H1 (cell line): ENCODE results near the gene PGM3. TPM values are rescaled to one million over a fixed set of nuclear protein-coding genes. Genes with fewer than 3 reads are reported as not detected.

ENCODE experiments used
- CTCF ChIA-PET: fragments of 300-600 bp; sonication (Branson Sonifier 250); formaldehyde crosslinking; loops from one replicate; lab custom pipeline; 2021; ENCODE audit not compliant: partially characterized antibody; lab: Charles Lee
- POLR2A ChIA-PET: fragments of 300-600 bp; sonication (Branson Sonifier 250); formaldehyde crosslinking; loops from one replicate; lab custom pipeline; 2021; ENCODE audit warnings: inconsistent platforms; ENCODE audit not compliant: partially characterized antibody; lab: Charles Lee
- DNase-seq, 2 experiments: peaks; one replicate each; pipeline versions ENCODE4 v3.0.0 to v3.0.0-alpha.2; 2010 to 2022; ENCODE audit warnings: low spot score in 2 of 2, low read depth in 1 of 2, mixed read lengths in 1 of 2
- FAIRE-seq: peaks from 2 replicates; lab custom pipeline; 2011; peaks lifted over from hg19 to GRCh38; lab: Jason Lieb, UNC
- H2AFZ ChIP-seq: 2 replicates; pipeline ENCODE4 v1.8.1; 2012; ENCODE audit warnings: low read length, inconsistent platforms
- H2AK5ac ChIP-seq: 2 replicates; pipeline ENCODE4 v1.6.1; 2013; ENCODE audit warnings: low read depth, low read length
- H2BK120ac ChIP-seq: replicated peaks from 2 replicates; pipeline ENCODE3; 2013; ENCODE audit warnings: low read depth, low read length, inconsistent platforms
- H2BK12ac ChIP-seq: 2 replicates; pipeline ENCODE4 v1.6.1; 2013; ENCODE audit warnings: low read depth, low read length
- H2BK15ac ChIP-seq: 2 replicates; pipeline ENCODE4 v1.6.1; 2013; ENCODE audit warnings: low read length
- H2BK20ac ChIP-seq: 2 replicates; pipeline ENCODE4 v1.6.1; 2013; ENCODE audit warnings: low read length
- H2BK5ac ChIP-seq: 2 replicates; pipeline ENCODE4 v1.6.1; 2013; ENCODE audit warnings: low read depth, low read length
- H3K14ac ChIP-seq: 2 replicates; pipeline ENCODE4 v1.6.1; 2013; ENCODE audit warnings: inconsistent platforms; ENCODE audit not compliant: insufficient read length
- H3K18ac ChIP-seq: 2 replicates; pipeline ENCODE4 v1.6.1; 2013; ENCODE audit warnings: low read length; ENCODE audit errors: extremely low read depth
- H3K23ac ChIP-seq: 2 replicates; pipeline ENCODE4 v1.6.1; 2013; ENCODE audit warnings: inconsistent platforms; ENCODE audit not compliant: insufficient read length
- H3K23me2 ChIP-seq: 2 replicates; pipeline ENCODE4 v1.6.1; 2013; ENCODE audit warnings: low read depth, low read length
- H3K27ac ChIP-seq: 2 replicates; pipeline ENCODE4 v1.6.1; 2011; ENCODE audit warnings: low read depth, low read length, inconsistent platforms
- H3K27me3 ChIP-seq, 4 experiments: replicated peaks in 1 of 4; 1 replicate in 1 of 4; 2 replicates in 3 of 4; pipeline versions ENCODE4 v1.6.1 to v1.8.1; 2011 to 2013; ENCODE audit warnings: low read length in 3 of 4, mild to moderate bottlenecking in 3 of 4, inconsistent platforms in 2 of 4, mixed read lengths in 2 of 4, moderate library complexity in 1 of 4; ENCODE audit not compliant: control insufficient read depth in 3 of 4, insufficient read depth in 3 of 4; ENCODE audit errors: extremely low read depth in 1 of 4
- H3K36me3 ChIP-seq, 4 experiments: 2 replicates each; pipeline versions ENCODE4 v1.6.1 to v1.8.1; 2011 to 2013; ENCODE audit warnings: mild to moderate bottlenecking in 4 of 4, low read length in 3 of 4, moderate library complexity in 2 of 4, control low read depth in 1 of 4, inconsistent platforms in 1 of 4; ENCODE audit not compliant: insufficient read depth in 4 of 4, control insufficient read depth in 2 of 4
- H3K4ac ChIP-seq: replicated peaks from 2 replicates; pipeline ENCODE3; 2013; ENCODE audit warnings: low read length, low read depth, mixed read lengths, inconsistent platforms; ENCODE audit not compliant: insufficient read length
- H3K4me1 ChIP-seq, 4 experiments: replicated peaks in 1 of 4; 1 replicate in 1 of 4; 2 replicates in 3 of 4; pipeline versions ENCODE4 v1.6.1 to v1.8.1; 2011 to 2013; ENCODE audit warnings: low read length in 3 of 4, inconsistent platforms in 2 of 4, mixed read lengths in 1 of 4; ENCODE audit not compliant: insufficient read depth in 4 of 4, control insufficient read depth in 3 of 4
- H3K4me2 ChIP-seq, 2 experiments: 2 replicates each; pipeline versions ENCODE4 v1.6.1 to v1.8.1; 2011 to 2013; ENCODE audit warnings: low read depth in 2 of 2, low read length in 2 of 2, control low read depth in 1 of 2, inconsistent platforms in 1 of 2, mild to moderate bottlenecking in 1 of 2; ENCODE audit not compliant: insufficient read depth in 1 of 2
- H3K4me3 ChIP-seq, 4 experiments: fragments of 200-600, 300-600 bp in 1 of 4; sonication (generic), shearing (Covaris generic), sonication (Bioruptor Twin) in 1 of 4; 2 replicates each; pipeline versions ENCODE4 v1.5.1 to v1.8.1; 2011 to 2016; ENCODE audit warnings: low read length in 4 of 4, low read depth in 3 of 4, control low read depth in 2 of 4, inconsistent platforms in 2 of 4, mild to moderate bottlenecking in 2 of 4, mixed read lengths in 1 of 4, moderate library complexity in 1 of 4; ENCODE audit not compliant: insufficient read depth in 2 of 4; ENCODE audit errors: extremely low read depth in 1 of 4
- H3K56ac ChIP-seq: replicated peaks from 2 replicates; pipeline ENCODE3; 2013; ENCODE audit warnings: low read depth, mild to moderate bottlenecking, mixed read lengths, low read length, inconsistent platforms; ENCODE audit not compliant: insufficient read length
- H3K79me1 ChIP-seq: 2 replicates; pipeline ENCODE4 v1.6.1; 2013; ENCODE audit warnings: low read depth, low read length, control low read depth
- H3K79me2 ChIP-seq, 2 experiments: 2 replicates each; pipeline versions ENCODE4 v1.6.1 to v1.8.1; 2012 to 2013; ENCODE audit warnings: low read length in 2 of 2, mild to moderate bottlenecking in 2 of 2, inconsistent platforms in 1 of 2; ENCODE audit not compliant: insufficient read depth in 2 of 2, control insufficient read depth in 1 of 2
- H3K9ac ChIP-seq, 4 experiments: replicated peaks in 1 of 4; 1 replicate in 1 of 4; 2 replicates in 3 of 4; pipeline versions ENCODE4 v1.6.1 to v1.8.1; 2011 to 2013; ENCODE audit warnings: low read depth in 3 of 4, low read length in 3 of 4, control low read depth in 2 of 4, mild to moderate bottlenecking in 2 of 4, moderate library complexity in 2 of 4, inconsistent platforms in 1 of 4; ENCODE audit errors: extremely low read depth in 1 of 4
- H3K9me3 ChIP-seq, 2 experiments: 2 replicates each; pipeline versions ENCODE4 v1.6.1 to v1.8.1; 2012 to 2013; ENCODE audit warnings: mild to moderate bottlenecking in 2 of 2, moderate library complexity in 2 of 2, control low read depth in 1 of 2, inconsistent platforms in 1 of 2, low read depth in 1 of 2, low read length in 1 of 2, mixed read lengths in 1 of 2; ENCODE audit not compliant: insufficient read depth in 2 of 2
- H4K20me1 ChIP-seq, 2 experiments: replicated peaks in 1 of 2; 2 replicates each; pipeline versions ENCODE3 to v1.8.1; 2011 to 2013; ENCODE audit warnings: inconsistent platforms in 2 of 2, low read length in 2 of 2, mild to moderate bottlenecking in 1 of 2; ENCODE audit not compliant: insufficient read depth in 2 of 2, control insufficient read depth in 1 of 2
- H4K5ac ChIP-seq: 2 replicates; pipeline ENCODE4 v1.6.1; 2013; ENCODE audit warnings: low read length, low read depth, mixed read lengths, inconsistent platforms; ENCODE audit not compliant: insufficient read length
- H4K8ac ChIP-seq: 2 replicates; pipeline ENCODE4 v1.8.0; 2013; ENCODE audit warnings: mild to moderate bottlenecking, moderate library complexity, low read length, inconsistent platforms; ENCODE audit not compliant: insufficient read depth; ENCODE audit errors: extremely low read depth
- H4K91ac ChIP-seq: replicated peaks from 2 replicates; pipeline ENCODE3; 2013; ENCODE audit warnings: low read length, mixed read lengths, inconsistent platforms; ENCODE audit not compliant: insufficient read length
- CHD1 ChIP-seq: IDR thresholded peaks from 2 replicates; pipeline ENCODE4 v1.6.1; 2012; ENCODE audit warnings: low read depth, low read length, improper control_type of control experiment
- CREB1 ChIP-seq: IDR thresholded peaks from 2 replicates; pipeline ENCODE4 v1.6.1; 2012; ENCODE audit warnings: inconsistent platforms
- EGR1 ChIP-seq: IDR thresholded peaks from 2 replicates; pipeline ENCODE4 v1.6.1; 2011; ENCODE audit warnings: low read depth, low read length, borderline replicate concordance
- GABPA ChIP-seq: IDR thresholded peaks from 2 replicates; pipeline ENCODE4 v1.6.1; 2011; ENCODE audit warnings: mild to moderate bottlenecking, low read length, moderate library complexity, borderline replicate concordance; ENCODE audit not compliant: insufficient read depth
- GTF2F1 ChIP-seq: IDR thresholded peaks from 2 replicates; pipeline ENCODE4 v1.6.1; 2012; ENCODE audit warnings: low read depth, low read length, improper control_type of control experiment, borderline replicate concordance
- JUND ChIP-seq: IDR thresholded peaks from 2 replicates; pipeline ENCODE4 v1.6.1; 2011; ENCODE audit warnings: mild to moderate bottlenecking, improper control_type of control experiment, low read length
- NANOG ChIP-seq: IDR thresholded peaks from 2 replicates; pipeline ENCODE4 v1.6.1; 2011; ENCODE audit warnings: low read length, low read depth, mild to moderate bottlenecking, inconsistent platforms; ENCODE audit not compliant: insufficient read depth, poor library complexity, severe bottlenecking
- NRF1 ChIP-seq: IDR thresholded peaks from 2 replicates; pipeline ENCODE4 v1.6.1; 2011; ENCODE audit warnings: mild to moderate bottlenecking, low read depth, low read length, improper control_type of control experiment
- PHF8 ChIP-seq: fragments of 200-600 bp; sonication (generic); conservative IDR thresholded peaks from 2 replicates; pipeline ENCODE4 v1.7.1; 2012; ENCODE audit warnings: low read depth, mild to moderate bottlenecking, inconsistent platforms, low read length, moderate library complexity
- POLR2A ChIP-seq, 2 experiments: IDR thresholded peaks; 1 replicate in 1 of 2; 2 replicates in 1 of 2; pipeline ENCODE4 v1.6.1; 2011; ENCODE audit warnings: low read depth in 2 of 2, low read length in 2 of 2, mild to moderate bottlenecking in 2 of 2; ENCODE audit errors: control extremely low read depth in 1 of 2
- RXRA ChIP-seq: IDR thresholded peaks from 2 replicates; pipeline ENCODE4 v1.6.1; 2011; ENCODE audit warnings: low read depth, mild to moderate bottlenecking, low read length, moderate library complexity; ENCODE audit not compliant: insufficient read depth
- SIN3A ChIP-seq, 2 experiments: IDR thresholded peaks in 1 of 2; conservative IDR thresholded peaks in 1 of 2; 2 replicates each; pipeline ENCODE4 v1.6.1; 2011 to 2012; ENCODE audit warnings: low read length in 2 of 2, improper control_type of control experiment in 1 of 2, low read depth in 1 of 2, mild to moderate bottlenecking in 1 of 2
- SIX5 ChIP-seq: IDR thresholded peaks from 2 replicates; pipeline ENCODE4 v1.6.1; 2011; ENCODE audit warnings: mild to moderate bottlenecking, low read depth, low read length
- SUZ12 ChIP-seq: fragments of 200-600 bp; sonication (generic); IDR thresholded peaks from 2 replicates; pipeline ENCODE4 v1.6.1; 2012; ENCODE audit warnings: mild to moderate bottlenecking, inconsistent platforms, low read length, moderate library complexity, mixed read lengths
- TBP ChIP-seq: IDR thresholded peaks from 2 replicates; pipeline ENCODE4 v1.6.1; 2011; ENCODE audit warnings: low read depth, low read length, improper control_type of control experiment
- polyA plus RNA-seq, 7 experiments: library from polyadenylated mRNA; depleted of rRNA in 3 of 7; stranded (reverse) in 5 of 7; unstranded in 2 of 7; fragments of >200 nt in 5 of 7; fragments of 200-250 nt in 2 of 7; gene quantifications; 1 replicate in 5 of 7; 2 replicates in 1 of 7; 4 replicates in 1 of 7; pipeline versions ENCODE4 v1.2.1 to v1.2.3, GENCODE V29; 2011 to 2013; ENCODE audit warnings: missing spikeins in 2 of 7, mixed read lengths in 2 of 7
- total RNA-seq: library from RNA; stranded (reverse); fragmentation: NEBNext Ultra II Directional; extraction: Animal tissue kit (Norgen Biotek cat#: 25700); gene quantifications from 2 replicates; pipeline ENCODE4 v1.2.1, GENCODE V29; 2021
- TF ChIP-seq, protein P1 (sequence below): IDR thresholded peaks from 2 replicates; pipeline ENCODE4 v1.6.1; 2012; ENCODE audit warnings: inconsistent platforms

PGM3 gene
- total and polyA plus RNA-seq, 2 of the 8 experiments (the other 6 are each of a cell fraction or from before 2014, with no cell fraction given): 14.5 to 60.5 TPM

DNA sequence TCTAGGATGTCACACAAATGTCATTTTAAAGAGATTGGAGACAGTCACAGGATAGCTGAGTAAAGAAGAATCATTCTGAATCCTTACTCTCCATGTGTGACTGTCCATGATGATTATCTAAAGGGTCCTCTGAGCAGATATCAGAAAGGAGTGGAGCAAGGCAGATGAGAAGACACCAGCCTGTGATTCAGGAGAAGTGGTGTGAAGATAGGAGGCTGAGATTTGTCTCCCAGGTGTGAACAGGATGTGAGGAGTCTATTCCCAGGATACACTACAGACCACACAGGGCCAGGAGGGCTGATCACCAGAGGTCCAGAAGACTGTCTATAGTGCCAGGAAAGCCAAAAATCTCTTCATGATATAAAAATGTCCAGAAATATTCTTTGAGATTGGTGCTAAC is 27.1 kb upstream of the PGM3 start:
- POLR2A ChIA-PET: no interaction called here
- H3K14ac ChIP-seq: no peak overlapping the region
- H2AK5ac ChIP-seq: no peak overlapping the region
- no peak overlapping the region for H4K91ac ChIP-seq
- no peaks in the 10 kb centered on the region for H3K4me1 ChIP-seq
- no peak overlapping the region for H3K56ac ChIP-seq
- CTCF ChIA-PET: interaction anchor here (0.7 to 11.7 kb wide), 12 partner anchors 10 to 395 kb away, joined by 3 to 310 read pairs (median 3); partner anchors contain the start of genes DOP1A, PRSS35 and UBE3D
- H4K20me1 ChIP-seq: no peaks in the 10 kb centered on the region
- no peak for FAIRE-seq
- H3K79me2 ChIP-seq: no peaks in the 10 kb centered on the region
- H2BK20ac ChIP-seq: no peak overlapping the region
- H3K23ac ChIP-seq: no peak overlapping the region
- no peaks in the 10 kb centered on the region for H3K23me2 ChIP-seq
- no peak for DNase-seq
- no peak overlapping the region for H3K18ac ChIP-seq
- no peak overlapping the region for H3K4me2 ChIP-seq
- H2BK120ac ChIP-seq: no peak overlapping the region
- no peak overlapping the region for H3K4me3 ChIP-seq
- H3K27me3 ChIP-seq: no peaks in the 10 kb centered on the region
- no peak overlapping the region for H3K27ac ChIP-seq
- H2BK5ac ChIP-seq: no peak overlapping the region
- no peak overlapping the region for H2BK15ac ChIP-seq
- no peak overlapping the region for H3K4ac ChIP-seq
- H3K79me1 ChIP-seq: no peaks in the 10 kb centered on the region
- H2BK12ac ChIP-seq: no peak overlapping the region
- H2AFZ ChIP-seq: no peak overlapping the region
- no peak overlapping the region for H4K8ac ChIP-seq
- no peaks in the 10 kb centered on the region for H3K36me3 ChIP-seq
- no peak overlapping the region for H4K5ac ChIP-seq
- no peak overlapping the region for H3K9ac ChIP-seq
- no peaks in the 10 kb centered on the region for H3K9me3 ChIP-seq
- TF ChIP-seq JUND: no peak
- TF ChIP-seq SUZ12: no peak
- TF ChIP-seq CREB1: no peak
- no peak for TF ChIP-seq NANOG
- TF ChIP-seq CHD1: no peak
- TF ChIP-seq SIX5: no peak
- no peak for TF ChIP-seq GTF2F1
- no peak for TF ChIP-seq GABPA
- no peak for TF ChIP-seq NRF1
- TF ChIP-seq POLR2A (IDR thresholded peaks at IDR 0.05; ENCODE audit: control extremely low read depth in 1 of 2, low read depth in 2 of 2, low read length in 2 of 2): no peak
- TF ChIP-seq, protein P1, sequence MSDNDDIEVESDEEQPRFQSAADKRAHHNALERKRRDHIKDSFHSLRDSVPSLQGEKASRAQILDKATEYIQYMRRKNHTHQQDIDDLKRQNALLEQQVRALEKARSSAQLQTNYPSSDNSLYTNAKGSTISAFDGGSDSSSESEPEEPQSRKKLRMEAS: no peak
- no peak for TF ChIP-seq EGR1
- TF ChIP-seq SIN3A (conservative IDR thresholded peaks at IDR 0.05 in 1 of 2, IDR thresholded peaks at IDR 0.05 in 1 of 2; ENCODE audit: low read depth in 1 of 2, low read length in 2 of 2): no peak
- no peak for TF ChIP-seq TBP
- no peak for TF ChIP-seq RXRA
- no peak for TF ChIP-seq PHF8
